HEK293 (cell line): ENCODE data around the gene TNFAIP8L3.

Experiments
- GFI1B ChIP-seq: fragments of 450-650 bp; formaldehyde crosslinking; IDR thresholded peaks from 2 replicates; pipeline ENCODE4 v1.5.1; 2016; ENCODE audit warnings: missing biosample characterization, missing genetic modification characterization
- GLIS1 ChIP-seq: fragments of 450-650 bp; formaldehyde crosslinking; IDR thresholded peaks from 2 replicates; pipeline ENCODE4 v1.5.1; 2016; ENCODE audit warnings: missing biosample characterization, missing genetic modification characterization
- HOXA7 ChIP-seq: sonication (generic); formaldehyde crosslinking; IDR thresholded peaks from 2 replicates; pipeline ENCODE4 v1.8.1; 2022; ENCODE audit warnings: missing genetic modification reagents, borderline replicate concordance
- SALL2 ChIP-seq: fragments of 450-650 bp; formaldehyde crosslinking; IDR thresholded peaks from 2 replicates; pipeline ENCODE4 v1.5.0; 2017; ENCODE audit warnings: missing biosample characterization, mild to moderate bottlenecking, missing genetic modification characterization, borderline replicate concordance
- TCF7L2 ChIP-seq: IDR thresholded peaks from 2 replicates; pipeline ENCODE4 v1.6.1; 2011; ENCODE audit warnings: low read depth, mild to moderate bottlenecking, inconsistent platforms, low read length, moderate library complexity, borderline replicate concordance
- ZBTB11 ChIP-seq: fragments of 450-650 bp; formaldehyde crosslinking; conservative IDR thresholded peaks from 2 replicates; pipeline ENCODE4 v1.5.1; 2016; ENCODE audit warnings: low read depth, missing biosample characterization, missing genetic modification characterization
- ZBTB21 ChIP-seq: fragments of 450-650 bp; formaldehyde crosslinking; IDR thresholded peaks from 2 replicates; pipeline ENCODE4 v1.5.1; 2017; ENCODE audit warnings: missing biosample characterization, missing genetic modification characterization
- ZNF223 ChIP-seq: fragments of 450-650 bp; formaldehyde crosslinking; IDR thresholded peaks from 2 replicates; pipeline ENCODE4 v1.5.1; 2016; ENCODE audit warnings: missing biosample characterization, missing genetic modification characterization
- ZNF24 ChIP-seq: fragments of 450-650 bp; formaldehyde crosslinking; IDR thresholded peaks from 2 replicates; pipeline ENCODE4 v1.5.1; 2016; ENCODE audit warnings: missing biosample characterization, missing genetic modification characterization
- ZNF366 ChIP-seq: fragments of 450-650 bp; formaldehyde crosslinking; conservative IDR thresholded peaks from 2 replicates; pipeline ENCODE4 v1.5.1; 2016; ENCODE audit warnings: missing biosample characterization, missing genetic modification characterization
- ZNF391 ChIP-seq: fragments of 450-650 bp; formaldehyde crosslinking; IDR thresholded peaks from 2 replicates; pipeline ENCODE4 v1.5.1; 2016; ENCODE audit warnings: low read depth, missing biosample characterization, missing genetic modification characterization, borderline replicate concordance
- ZNF398 ChIP-seq: fragments of 450-650 bp; formaldehyde crosslinking; IDR thresholded peaks from 2 replicates; pipeline ENCODE4 v1.5.1; 2017; ENCODE audit warnings: missing biosample characterization, missing genetic modification characterization
- ZNF530 ChIP-seq: fragments of 450-650 bp; formaldehyde crosslinking; IDR thresholded peaks from 2 replicates; pipeline ENCODE4 v1.5.1; 2016; ENCODE audit warnings: low read depth, missing biosample characterization, missing genetic modification characterization
- ZNF558 ChIP-seq: fragments of 450-650 bp; formaldehyde crosslinking; IDR thresholded peaks from 2 replicates; pipeline ENCODE4 v1.5.1; 2016; ENCODE audit warnings: missing biosample characterization, missing genetic modification characterization
- ZNF571 ChIP-seq: fragments of 450-650 bp; formaldehyde crosslinking; IDR thresholded peaks from 2 replicates; pipeline ENCODE4 v1.5.0; 2017; ENCODE audit warnings: missing biosample characterization, missing genetic modification characterization
- ZNF600 ChIP-seq: fragments of 450-650 bp; formaldehyde crosslinking; IDR thresholded peaks from 2 replicates; pipeline ENCODE4 v1.5.1; 2016; ENCODE audit warnings: missing biosample characterization, missing genetic modification characterization
- TF ChIP-seq, protein P1 (sequence below): fragments of 450-650 bp; formaldehyde crosslinking; IDR thresholded peaks from 2 replicates; pipeline ENCODE4 v1.5.1; 2016; ENCODE audit warnings: missing biosample characterization, missing genetic modification characterization
- TF ChIP-seq, protein P2 (sequence below): fragments of 450-650 bp; IDR thresholded peaks from 2 replicates; pipeline ENCODE4 v1.5.1; 2018; ENCODE audit warnings: missing biosample characterization, missing genetic modification characterization
- TF ChIP-seq, protein P3 (sequence below): fragments of 450-650 bp; formaldehyde crosslinking; IDR thresholded peaks from 2 replicates; pipeline ENCODE4 v1.5.1; 2016; ENCODE audit warnings: missing biosample characterization, missing genetic modification characterization
- TF ChIP-seq, protein P4 (sequence below): fragments of 450-650 bp; formaldehyde crosslinking; conservative IDR thresholded peaks from 2 replicates; pipeline ENCODE4 v1.5.1; 2016; ENCODE audit warnings: low read depth, missing biosample characterization, missing genetic modification characterization
- TF ChIP-seq, protein P5 (sequence below): fragments of 450-650 bp; formaldehyde crosslinking; IDR thresholded peaks from 2 replicates; pipeline ENCODE4 v1.5.1; 2016; ENCODE audit warnings: missing biosample characterization, missing genetic modification characterization

The TNFAIP8L3 gene

DNA sequence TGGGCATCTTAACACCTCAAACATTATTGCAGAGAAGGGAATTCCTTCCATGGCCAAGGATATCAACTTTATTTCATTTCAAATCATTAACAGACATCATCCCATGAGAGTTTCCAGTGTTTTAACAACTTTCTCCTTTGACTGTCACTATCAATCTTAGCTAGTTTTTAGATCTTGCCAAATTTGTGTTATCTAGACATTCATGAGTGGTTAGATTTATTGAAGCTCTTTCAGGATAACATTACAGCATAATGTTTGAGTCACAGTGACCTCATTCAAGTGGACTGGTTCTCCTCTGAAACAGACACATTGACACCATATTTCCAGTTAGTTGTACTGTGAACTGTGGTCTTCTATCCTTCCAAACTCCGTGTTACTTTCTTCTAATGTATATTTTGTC is 8.6 kb upstream of the TNFAIP8L3 start (continued):
- TF ChIP-seq, protein P1, sequence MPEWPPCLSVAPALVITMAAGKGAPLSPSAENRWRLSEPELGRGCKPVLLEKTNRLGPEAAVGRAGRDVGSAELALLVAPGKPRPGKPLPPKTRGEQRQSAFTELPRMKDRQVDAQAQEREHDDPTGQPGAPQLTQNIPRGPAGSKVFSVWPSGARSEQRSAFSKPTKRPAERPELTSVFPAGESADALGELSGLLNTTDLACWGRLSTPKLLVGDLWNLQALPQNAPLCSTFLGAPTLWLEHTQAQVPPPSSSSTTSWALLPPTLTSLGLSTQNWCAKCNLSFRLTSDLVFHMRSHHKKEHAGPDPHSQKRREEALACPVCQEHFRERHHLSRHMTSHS (tag by site-specific recombination): no peak
- TF ChIP-seq GFI1B (tag by site-specific recombination) (0 out of 2 replicates have a peak, but pooled peaks have one; percentile 23), TCF7L2 (no peak), SALL2 (tag by site-specific recombination) (no peak), GLIS1 (no peak), ZBTB21 (tag by site-specific recombination) (peak; percentile 82), ZNF366 (tag by site-specific recombination) (peak; percentile 51; the same call in 1 of the 2 replicates), ZNF530 (no peak), ZNF398 (tag by site-specific recombination) (no peak), ZNF391 (tag by site-specific recombination) (no peak), ZNF571 (tag by site-specific recombination) (no peak), ZNF600 (tag by site-specific recombination) (no peak), ZBTB11 (tag by site-specific recombination) (no peak), ZNF24 (tag by site-specific recombination) (0 out of 2 replicates have a peak, but pooled peaks have one; percentile 38), ZNF558 (tag by site-specific recombination) (peak; percentile 42; the same call in 1 of the 2 replicates), HOXA7 (CRISPR knock-in tag) (no peak), ZNF223 (tag by site-specific recombination) (no peak)
- TF ChIP-seq, protein P2, sequence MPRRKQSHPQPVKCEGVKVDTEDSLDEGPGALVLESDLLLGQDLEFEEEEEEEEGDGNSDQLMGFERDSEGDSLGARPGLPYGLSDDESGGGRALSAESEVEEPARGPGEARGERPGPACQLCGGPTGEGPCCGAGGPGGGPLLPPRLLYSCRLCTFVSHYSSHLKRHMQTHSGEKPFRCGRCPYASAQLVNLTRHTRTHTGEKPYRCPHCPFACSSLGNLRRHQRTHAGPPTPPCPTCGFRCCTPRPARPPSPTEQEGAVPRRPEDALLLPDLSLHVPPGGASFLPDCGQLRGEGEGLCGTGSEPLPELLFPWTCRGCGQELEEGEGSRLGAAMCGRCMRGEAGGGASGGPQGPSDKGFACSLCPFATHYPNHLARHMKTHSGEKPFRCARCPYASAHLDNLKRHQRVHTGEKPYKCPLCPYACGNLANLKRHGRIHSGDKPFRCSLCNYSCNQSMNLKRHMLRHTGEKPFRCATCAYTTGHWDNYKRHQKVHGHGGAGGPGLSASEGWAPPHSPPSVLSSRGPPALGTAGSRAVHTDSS (tag by site-specific recombination): no peak
- TF ChIP-seq, protein P3, sequence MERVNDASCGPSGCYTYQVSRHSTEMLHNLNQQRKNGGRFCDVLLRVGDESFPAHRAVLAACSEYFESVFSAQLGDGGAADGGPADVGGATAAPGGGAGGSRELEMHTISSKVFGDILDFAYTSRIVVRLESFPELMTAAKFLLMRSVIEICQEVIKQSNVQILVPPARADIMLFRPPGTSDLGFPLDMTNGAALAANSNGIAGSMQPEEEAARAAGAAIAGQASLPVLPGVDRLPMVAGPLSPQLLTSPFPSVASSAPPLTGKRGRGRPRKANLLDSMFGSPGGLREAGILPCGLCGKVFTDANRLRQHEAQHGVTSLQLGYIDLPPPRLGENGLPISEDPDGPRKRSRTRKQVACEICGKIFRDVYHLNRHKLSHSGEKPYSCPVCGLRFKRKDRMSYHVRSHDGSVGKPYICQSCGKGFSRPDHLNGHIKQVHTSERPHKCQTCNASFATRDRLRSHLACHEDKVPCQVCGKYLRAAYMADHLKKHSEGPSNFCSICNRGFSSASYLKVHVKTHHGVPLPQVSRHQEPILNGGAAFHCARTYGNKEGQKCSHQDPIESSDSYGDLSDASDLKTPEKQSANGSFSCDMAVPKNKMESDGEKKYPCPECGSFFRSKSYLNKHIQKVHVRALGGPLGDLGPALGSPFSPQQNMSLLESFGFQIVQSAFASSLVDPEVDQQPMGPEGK (tag by site-specific recombination): no peak
- TF ChIP-seq, protein P4, sequence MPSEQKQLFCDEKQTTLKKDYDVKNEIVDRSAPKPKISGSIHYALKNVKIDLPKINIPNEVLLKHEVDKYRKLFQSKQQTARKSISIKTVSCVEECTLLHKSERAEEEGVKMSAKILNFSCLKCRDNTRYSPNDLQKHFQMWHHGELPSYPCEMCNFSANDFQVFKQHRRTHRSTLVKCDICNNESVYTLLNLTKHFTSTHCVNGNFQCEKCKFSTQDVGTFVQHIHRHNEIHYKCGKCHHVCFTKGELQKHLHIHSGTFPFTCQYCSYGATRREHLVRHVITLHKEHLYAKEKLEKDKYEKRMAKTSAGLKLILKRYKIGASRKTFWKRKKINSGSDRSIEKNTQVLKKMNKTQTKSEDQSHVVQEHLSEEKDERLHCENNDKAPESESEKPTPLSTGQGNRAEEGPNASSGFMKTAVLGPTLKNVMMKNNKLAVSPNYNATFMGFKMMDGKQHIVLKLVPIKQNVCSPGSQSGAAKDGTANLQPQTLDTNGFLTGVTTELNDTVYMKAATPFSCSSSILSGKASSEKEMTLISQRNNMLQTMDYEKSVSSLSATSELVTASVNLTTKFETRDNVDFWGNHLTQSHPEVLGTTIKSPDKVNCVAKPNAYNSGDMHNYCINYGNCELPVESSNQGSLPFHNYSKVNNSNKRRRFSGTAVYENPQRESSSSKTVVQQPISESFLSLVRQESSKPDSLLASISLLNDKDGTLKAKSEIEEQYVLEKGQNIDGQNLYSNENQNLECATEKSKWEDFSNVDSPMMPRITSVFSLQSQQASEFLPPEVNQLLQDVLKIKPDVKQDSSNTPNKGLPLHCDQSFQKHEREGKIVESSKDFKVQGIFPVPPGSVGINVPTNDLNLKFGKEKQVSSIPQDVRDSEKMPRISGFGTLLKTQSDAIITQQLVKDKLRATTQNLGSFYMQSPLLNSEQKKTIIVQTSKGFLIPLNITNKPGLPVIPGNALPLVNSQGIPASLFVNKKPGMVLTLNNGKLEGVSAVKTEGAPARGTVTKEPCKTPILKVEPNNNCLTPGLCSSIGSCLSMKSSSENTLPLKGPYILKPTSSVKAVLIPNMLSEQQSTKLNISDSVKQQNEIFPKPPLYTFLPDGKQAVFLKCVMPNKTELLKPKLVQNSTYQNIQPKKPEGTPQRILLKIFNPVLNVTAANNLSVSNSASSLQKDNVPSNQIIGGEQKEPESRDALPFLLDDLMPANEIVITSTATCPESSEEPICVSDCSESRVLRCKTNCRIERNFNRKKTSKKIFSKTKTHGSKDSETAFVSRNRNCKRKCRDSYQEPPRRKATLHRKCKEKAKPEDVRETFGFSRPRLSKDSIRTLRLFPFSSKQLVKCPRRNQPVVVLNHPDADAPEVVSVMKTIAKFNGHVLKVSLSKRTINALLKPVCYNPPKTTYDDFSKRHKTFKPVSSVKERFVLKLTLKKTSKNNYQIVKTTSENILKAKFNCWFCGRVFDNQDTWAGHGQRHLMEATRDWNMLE (tag by site-specific recombination): peak; percentile 44; the same call in 1 of the 2 replicates
- TF ChIP-seq, protein P5, sequence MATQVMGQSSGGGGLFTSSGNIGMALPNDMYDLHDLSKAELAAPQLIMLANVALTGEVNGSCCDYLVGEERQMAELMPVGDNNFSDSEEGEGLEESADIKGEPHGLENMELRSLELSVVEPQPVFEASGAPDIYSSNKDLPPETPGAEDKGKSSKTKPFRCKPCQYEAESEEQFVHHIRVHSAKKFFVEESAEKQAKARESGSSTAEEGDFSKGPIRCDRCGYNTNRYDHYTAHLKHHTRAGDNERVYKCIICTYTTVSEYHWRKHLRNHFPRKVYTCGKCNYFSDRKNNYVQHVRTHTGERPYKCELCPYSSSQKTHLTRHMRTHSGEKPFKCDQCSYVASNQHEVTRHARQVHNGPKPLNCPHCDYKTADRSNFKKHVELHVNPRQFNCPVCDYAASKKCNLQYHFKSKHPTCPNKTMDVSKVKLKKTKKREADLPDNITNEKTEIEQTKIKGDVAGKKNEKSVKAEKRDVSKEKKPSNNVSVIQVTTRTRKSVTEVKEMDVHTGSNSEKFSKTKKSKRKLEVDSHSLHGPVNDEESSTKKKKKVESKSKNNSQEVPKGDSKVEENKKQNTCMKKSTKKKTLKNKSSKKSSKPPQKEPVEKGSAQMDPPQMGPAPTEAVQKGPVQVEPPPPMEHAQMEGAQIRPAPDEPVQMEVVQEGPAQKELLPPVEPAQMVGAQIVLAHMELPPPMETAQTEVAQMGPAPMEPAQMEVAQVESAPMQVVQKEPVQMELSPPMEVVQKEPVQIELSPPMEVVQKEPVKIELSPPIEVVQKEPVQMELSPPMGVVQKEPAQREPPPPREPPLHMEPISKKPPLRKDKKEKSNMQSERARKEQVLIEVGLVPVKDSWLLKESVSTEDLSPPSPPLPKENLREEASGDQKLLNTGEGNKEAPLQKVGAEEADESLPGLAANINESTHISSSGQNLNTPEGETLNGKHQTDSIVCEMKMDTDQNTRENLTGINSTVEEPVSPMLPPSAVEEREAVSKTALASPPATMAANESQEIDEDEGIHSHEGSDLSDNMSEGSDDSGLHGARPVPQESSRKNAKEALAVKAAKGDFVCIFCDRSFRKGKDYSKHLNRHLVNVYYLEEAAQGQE (tag by site-specific recombination): no peak
